GM18870 (cell line): ENCODE results near the gene LDLRAD3.
"Not testable (repeated sequence)": the region's sequence is repeated elsewhere in the genome, so short reads cannot be mapped to it uniquely, and the experiment has no call there.

Source experiments
- ATAC-seq: cut with Tn5 transposase; IDR thresholded peaks from one replicate; pipeline ENCODE4 v1.9.1; 2021; ENCODE audit warnings: moderate library complexity; ENCODE audit not compliant: unreplicated experiment

The LDLRAD3 gene

DNA sequence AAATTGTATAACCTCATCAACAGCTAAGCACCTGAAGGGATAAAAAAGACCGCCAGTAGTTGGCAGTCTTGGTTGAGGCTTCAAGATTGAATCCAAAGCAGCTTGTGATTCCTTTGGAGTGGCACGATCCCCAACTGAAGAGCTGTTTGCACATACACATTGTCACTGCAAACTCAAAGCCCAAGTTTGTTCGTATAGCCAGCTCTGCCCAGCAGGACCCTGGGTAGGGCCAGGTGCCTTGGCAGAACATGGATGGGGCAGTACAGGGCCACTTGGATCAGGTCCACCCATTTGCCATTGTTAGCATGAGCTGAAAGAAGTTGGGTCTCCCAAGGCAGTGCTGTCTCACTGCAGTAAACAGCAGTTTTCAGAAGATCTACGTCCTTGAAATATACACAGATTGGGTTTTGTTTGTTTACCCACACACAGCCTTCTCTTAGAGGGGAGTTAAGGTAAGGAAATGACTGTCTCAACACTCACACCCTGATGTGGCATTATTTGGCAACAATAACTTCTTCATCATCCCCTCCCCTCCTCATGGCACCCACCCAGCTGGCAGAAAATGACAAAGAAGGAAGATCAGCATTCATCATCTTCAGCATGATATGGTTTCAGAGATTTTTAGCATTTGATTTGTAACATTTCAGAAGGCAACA lies 212.4 kb downstream of the LDLRAD3 start:
- ATAC-seq: no peak

DNA sequence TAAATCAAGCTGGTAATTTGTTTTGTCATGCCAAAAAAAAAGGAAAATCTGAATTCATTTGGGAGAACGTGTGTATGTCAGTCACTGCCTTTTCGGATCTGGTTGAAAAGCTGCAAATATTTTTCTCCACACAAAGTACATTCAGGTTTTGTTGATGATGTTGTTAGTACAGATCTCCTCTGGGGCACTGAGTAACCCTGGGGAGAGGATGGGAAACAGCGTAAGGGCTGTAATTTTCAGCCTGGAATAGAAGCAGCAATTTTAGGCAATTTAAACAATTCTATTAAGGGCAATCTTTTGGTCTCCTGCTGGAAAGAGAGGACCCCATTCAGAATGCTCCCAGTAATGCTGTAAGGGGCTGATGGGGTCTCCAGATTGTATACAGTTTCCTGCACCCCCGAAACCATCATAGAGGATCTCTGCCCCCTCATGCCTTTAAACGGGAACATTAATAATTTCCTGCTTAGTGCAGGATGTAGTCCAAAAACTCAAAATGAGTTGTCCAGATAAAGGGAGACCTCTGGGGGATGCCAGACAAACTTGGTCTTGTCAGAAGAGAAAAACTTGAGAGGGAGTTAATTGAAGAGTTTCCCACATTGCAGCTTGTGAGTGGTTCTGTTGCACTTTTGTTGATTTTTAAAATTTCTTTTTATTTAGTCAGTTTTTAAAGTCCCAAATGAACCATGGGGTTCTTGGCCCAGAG lies 213.1 kb downstream of the LDLRAD3 start:
- no peak for ATAC-seq

DNA sequence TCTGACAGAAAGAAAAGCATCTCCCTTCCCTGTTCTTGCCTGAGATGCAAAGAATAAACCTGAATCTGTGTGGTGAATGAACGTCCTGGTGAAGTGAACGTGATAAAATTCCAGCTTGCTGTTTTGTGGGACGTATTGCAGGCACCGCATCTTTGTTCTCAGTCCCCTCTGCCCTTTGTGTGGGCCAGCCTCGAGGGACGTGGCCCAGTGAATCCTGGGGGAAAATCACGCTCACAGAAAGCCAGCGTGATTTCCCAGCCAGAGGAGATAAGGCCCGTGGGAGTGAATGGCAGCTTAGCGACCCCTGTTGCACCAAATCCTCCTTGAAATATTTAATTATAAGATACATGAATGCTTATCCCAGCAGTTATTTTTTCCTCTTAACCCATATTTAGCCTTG lies 216.2 kb downstream of the LDLRAD3 start:
- ATAC-seq: no peak

DNA sequence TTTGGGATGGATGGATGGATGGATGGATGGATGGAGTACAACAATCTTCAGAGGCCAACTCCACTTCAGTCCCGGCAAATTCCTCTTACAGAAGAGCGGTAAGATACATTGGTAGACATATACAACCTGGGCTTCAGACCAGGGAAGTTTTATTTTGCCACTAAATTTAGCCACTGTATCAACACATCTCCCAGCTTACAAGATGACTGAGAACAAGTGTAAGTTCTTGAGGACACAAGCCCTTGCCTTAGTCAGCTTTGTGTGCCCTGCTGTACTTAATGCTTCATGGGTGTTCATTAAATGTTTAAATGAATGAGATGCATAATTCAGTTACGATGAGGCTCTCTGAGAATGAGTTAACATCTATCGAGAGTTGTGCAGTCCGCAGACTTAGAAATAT lies 217.7 kb downstream of the LDLRAD3 start:
- no peak for ATAC-seq

DNA sequence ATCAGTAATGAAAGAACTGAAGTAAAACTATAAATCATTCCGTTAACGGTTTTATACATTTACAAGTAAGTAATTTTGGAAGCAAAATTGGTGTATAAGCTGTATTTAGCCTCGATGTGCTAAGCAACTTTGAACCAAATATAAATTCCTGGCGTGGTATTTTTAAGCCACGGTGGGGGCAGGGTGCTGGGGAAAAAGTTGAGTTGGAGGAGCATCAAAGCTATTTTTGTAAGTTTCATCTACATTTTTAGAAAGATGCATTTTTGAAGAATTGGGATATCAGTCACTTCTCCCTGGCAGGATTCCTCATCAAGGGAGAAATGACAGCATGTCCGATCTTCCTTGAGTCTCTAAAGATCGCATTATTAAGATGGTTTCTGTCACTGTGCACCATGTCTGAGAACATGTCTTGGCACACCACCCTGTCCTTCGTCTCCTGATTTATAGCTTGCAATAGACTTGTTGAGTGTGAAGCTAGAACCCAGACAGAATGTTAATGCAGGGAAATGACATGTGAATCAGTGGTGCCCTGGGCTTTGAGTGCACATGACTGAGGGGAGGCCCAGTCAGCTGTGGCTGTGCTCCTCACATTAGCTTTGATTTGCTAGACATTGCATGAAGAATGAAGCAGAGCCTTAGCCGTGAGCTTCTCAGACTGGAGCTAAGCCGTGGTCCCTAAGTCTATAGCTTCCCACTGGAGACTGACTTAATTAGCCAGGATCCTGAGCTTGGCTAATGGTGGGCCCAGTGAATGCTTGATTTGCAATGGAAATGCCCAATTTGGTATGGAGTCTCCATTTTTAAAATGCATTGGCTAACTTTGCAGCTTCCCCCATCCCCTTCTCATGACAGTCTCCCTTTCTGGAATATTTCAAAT lies 218.4 kb downstream of the LDLRAD3 start:
- ATAC-seq: no peak

DNA sequence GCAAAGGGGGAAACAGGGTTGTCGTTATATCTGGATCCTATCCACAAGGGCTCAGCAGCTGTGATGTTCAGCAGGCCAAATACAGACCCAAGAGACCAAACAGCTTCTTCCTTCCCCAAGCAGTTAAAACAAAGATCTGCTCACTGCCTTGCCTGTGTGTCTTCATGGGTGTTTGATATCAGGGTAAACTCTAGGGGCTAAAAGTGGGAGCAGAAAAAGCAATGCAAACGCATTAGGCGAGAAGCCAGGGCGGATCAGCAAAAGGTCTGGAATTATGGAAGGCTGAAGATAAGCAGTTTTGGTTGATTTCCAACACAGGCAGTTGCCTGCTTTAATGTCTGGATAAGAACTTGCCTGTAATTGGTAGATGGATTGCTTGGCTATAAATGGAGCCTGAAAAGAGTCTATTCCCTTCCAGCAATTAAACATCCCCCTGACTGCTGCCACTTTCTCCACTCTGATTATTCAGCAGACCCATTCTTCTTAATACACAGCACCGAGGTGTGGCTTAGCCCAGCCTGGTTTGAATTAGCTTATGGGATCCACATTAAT lies 219.1 kb downstream of the LDLRAD3 start:
- no peak for ATAC-seq

DNA sequence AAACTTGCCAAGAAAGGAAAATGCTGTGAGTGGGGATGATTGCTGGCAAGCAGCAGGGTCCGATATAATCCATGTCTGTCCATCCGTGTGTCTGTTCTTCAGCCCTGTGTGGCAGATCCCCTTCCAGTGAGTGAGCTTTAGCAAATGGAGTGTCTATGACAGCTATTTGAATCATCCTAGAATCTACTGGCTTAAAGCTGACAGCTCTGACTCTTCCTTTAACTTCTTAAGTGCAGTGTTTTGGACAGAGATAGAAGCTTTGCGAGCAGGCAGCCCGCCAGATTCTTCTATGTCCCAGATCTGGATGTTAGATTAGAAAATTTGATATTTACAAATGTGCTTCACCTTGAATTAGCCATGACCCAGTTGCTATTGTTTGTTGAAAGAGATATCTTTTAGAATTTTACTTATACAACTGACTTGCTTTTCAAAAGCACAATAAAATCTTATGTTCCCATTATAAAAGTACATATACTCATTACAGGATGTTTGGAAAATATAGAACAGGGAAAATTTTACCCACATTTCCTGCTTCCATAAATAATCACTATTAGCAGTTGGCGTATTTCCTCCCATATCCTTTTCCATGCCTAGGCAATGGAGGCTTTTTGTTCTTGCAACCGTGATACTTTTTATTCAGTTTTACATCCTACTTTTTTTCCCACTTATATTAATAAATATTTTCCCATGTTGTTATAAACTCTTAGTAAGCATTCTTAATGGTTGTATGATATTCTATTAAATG lies 220.8 kb downstream of the LDLRAD3 start:
- no peak for ATAC-seq

DNA sequence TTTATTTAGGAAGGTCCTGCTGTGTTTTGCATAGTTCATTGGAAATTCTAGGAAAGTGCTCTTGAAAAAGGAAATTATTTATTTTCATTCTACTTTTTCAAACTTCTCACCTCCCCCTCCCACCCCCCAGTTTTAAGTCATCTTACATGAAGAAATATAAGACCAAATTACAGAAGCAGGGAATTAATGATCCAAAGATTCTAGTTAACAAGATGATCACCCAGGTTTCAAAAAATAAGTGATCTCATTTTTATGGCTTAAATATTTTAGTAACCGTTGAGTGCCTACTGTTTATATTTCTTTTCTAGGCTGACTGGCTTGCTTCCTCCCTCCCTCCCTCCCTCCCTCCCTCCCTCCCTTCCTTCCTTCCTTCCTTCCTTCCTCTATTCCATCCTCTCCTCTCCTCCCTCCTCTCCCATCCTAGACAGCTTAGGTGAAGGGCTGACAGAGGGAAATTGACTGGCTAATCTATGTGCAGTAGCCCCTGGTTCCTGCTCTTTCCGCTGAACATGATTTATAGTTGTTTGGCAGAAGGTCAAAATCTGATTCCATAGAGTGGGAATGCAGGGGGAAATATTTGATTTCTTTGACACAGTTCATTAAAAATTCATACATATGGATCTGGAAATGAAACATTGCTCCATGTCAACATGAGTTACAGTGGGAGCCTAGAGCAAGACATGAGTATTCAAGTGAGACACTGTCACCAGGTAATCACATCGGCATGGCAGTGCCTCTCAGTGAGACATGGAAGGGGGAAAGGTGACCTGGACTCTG lies 221.9 kb downstream of the LDLRAD3 start:
- ATAC-seq: no peak

DNA sequence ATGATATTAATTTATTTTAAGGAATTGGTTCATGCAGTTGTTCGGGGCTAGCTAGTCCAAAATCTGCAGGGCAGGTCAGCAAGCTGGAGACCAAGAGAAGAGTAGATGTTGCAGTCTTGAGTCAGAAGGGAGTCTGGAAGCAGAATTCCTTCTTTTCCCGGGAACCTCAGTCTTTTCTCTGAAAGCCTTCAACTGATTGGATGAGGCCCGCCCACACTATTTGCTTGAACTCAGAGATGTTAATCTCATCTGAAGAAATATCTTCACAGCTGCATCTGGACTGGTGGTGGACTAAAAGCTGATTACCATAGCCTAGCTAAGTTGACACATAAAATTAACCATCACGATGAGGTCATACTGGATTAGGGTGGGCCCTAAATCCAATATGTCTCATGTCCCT lies 223.2 kb downstream of the LDLRAD3 start:
- no peak for ATAC-seq

DNA sequence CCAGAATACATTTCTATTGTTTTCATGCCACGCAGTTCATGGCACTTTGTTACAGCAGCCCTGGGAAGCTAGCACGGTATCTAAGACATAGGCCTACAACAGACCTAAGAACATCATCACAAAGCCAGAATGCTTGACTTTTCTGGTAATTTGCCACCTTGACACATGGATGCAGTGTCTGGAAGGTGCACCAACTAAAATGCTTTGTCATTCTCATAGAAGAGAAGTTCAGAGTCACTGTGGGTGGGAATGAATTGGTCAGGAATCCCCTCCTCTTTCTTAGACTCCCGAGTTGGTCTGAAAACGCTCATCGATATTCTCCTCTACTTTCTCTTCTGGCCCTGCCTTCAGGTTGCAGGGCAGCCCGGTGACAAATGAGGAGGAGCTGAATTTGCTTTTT lies 223.9 kb downstream of the LDLRAD3 start:
- ATAC-seq: no peak

DNA sequence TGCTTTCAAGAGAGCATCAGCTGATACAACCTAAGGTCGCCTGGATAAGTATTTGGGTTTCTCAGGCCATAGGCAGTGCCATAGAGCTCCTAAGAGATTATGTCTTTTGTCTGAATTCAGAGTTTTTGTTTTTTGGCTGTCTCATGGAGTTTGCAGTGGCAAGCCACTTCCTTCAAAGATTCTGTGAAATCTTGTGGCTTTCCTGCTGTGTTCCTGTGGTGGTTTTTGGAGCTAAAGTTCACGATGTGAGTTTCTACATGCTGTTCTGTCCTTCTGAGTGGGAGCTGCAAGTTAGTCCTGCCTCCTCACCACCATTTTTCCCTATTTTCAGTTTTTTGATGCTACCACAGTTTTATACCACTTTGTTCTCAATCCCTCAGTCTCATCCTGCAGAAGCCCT lies 234.0 kb downstream of the LDLRAD3 start:
- ATAC-seq: no peak

DNA sequence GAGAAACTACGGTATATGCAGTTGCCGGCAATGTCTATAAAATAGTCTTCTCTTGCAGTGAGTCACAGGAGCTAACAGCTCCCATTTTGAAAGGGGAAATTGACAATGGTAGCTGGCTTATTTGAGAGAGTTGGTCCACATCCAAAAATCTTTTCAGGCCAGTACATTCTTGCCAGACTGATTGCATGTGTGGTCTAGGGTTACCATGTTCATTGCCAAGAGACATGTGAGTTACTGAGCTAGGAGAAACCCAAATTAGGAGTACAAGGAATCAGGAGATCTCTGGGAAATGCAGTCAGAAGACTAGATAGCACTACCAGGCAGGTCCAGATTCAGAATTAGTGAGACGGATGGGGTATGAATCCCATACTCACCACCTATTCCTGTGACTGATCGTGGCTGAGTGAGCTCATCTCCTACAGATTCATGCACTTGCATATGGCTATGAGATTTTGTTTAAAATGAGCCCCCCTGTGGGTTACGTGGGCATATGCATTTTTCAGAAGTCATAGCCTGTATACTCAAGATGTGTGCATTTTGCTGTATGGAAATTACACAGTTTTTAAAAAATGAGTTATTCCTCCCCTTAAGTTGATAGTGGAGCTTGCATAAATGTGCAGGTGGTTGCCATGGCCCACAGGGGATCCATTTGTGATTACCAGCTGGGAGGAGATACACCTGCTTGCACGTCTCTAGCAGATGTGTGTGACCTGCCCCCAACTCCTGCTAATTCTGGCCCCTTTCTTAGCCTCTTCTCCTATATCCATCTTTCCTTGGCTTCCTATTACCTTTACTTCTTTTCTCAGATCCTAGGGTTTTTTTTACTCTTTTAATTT lies 242.7 kb downstream of the LDLRAD3 start:
- no peak for ATAC-seq

DNA sequence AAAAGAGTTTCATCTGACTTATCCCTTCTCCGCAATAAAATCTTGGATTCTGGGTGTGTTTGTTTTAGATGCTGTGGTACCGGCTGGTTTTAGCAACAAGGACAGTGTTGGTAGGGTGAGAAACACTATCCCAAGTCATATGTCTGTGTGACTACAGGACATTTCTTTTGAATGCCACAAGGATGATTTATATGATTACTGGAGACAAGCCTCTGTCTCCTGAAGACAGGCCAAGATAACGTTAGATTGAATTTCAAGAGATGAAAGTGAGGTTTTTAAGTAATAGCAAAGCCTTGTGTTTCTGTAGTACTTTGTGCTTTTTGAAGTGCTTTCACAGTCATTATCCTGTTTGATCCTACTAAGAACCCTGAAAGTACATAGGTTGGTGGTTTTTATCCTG lies 243.8 kb downstream of the LDLRAD3 start:
- no peak for ATAC-seq

DNA sequence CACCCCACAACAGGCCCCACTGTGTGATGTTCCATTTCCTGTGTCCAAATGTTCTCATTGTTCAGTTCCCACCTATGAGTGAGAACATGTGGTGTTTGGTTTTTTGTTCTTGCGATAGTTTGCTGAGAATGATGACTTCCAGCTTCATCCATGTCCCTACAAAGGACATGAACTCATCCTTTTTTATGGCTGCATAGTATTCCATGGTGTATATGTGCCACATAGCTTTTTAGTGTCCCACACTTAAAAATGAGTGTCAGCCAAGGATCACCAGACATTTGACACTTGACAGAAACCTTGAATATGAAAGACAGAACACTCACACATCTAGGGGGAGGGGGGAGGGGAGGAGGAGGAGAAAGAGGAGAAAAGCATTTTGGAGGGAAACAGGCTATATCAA lies 245.9 kb downstream of the LDLRAD3 start:
- ATAC-seq: not testable (repeated sequence)

DNA sequence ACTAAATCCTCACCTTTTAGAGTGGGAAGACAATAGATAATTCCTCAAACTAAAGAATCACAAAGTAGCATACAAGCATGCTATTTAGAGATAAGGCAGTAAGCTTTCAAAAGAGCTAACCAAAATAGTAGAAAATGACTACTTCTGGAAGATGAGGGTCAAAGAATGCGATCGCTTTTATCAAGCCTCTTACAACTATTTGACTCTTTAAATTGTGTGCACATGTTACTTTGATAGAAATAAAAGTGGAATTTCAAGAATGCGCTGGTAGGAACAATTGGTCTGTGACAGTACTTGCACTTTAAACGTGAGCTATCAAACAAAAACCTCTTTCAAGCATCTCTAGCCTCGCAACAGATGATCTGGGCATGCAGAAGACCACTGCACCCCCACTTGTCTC lies 248.1 kb downstream of the LDLRAD3 start:
- no peak for ATAC-seq

DNA sequence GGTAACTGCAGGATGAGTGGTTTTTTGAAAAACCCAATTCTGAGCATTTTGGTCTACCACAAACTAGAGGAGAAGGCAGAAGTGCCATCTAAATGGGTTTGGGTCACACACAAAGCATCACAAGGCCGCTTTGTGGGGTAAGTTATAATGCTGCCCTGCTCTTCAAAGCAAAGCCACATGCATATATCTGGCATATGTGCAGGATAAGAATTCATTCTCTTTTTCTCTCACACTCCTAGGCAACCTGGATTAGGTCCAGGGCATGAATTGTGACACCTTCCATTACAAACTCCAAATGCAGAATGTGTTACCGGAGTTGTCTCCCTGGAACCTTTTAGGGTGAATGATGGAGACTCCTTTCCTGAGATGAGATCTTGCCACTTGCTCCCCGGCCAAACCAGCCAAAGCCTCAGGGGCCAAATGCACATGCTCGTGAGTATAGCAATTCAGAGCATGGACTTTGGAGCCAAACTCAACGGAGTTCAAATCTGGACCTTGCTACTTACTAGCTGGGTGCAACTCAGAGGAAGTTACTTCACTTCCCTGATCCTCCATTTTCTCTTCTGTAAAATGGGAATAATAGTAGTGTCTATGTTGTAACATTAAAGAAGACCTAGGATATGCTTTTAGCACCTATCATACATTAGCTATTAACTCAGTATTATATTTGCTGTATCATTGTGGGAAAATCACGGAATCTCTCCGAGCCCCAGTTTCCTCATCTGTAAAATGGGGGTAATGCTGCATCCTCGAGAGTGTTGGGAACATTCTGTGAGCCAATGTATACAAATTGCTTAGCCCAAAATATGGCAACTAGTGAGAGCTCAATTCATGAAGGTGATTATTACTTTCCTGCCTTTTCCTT lies 248.8 kb downstream of the LDLRAD3 start:
- no peak for ATAC-seq

DNA sequence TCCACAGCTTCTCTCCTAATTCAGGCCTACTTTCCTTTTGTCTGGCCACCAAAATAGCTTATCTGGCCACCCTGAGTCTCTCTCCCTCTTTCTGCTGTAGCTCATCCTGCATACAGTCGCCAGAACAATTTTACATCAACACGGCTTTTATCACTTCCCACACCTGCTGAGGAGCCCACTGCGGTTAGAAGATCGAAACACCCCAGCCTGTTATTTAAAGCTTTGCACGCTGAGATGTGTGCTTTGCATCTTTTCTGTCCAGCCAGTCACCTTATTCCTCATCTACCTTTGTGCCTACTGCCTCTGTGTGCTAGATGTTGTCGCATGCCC lies 249.4 kb downstream of the LDLRAD3 start:
- ATAC-seq: no peak

DNA sequence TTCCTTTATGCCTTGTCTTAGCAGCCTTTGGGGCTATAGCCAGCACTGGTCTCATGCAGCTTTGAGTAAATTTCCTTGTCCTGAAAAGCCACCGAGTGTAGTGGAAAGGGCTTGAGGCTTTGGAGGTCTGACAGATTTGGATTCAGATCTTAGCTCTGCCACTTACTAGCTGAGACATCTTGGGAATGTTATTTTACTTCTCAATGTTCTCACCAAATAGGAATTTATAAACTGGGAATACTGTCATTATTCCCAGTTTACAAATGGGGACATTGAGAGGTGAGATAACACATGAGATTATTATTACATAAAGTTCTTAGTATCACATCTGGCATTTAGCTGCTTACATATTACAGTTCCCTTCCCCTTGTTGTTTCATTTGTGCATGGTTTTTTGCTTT lies 249.9 kb downstream of the LDLRAD3 start:
- ATAC-seq: no peak
